Testis (tissue), 3 donors: Measurements from ENCODE around the gene FAM163B. TPM values are rescaled to one million over a fixed set of nuclear protein-coding genes. Genes with fewer than 3 reads are reported as not detected.

Source experiments
- DNase-seq: peaks from one replicate; pipeline ENCODE4 v3.0.0-alpha.2; 2019
- H3K27ac ChIP-seq, 2 donors: fragments of 200-600 bp; sonication (generic); one replicate each; pipeline ENCODE4 v1.5.1; 2019
- H3K27me3 ChIP-seq: fragments of 200-600 bp; sonication (generic); one replicate; pipeline ENCODE4 v1.5.1; 2019
- H3K36me3 ChIP-seq: fragments of 200-600 bp; sonication (generic); one replicate; pipeline ENCODE4 v1.5.1; 2017; ENCODE audit warnings: low read depth; ENCODE audit errors: missing control alignments
- H3K4me1 ChIP-seq: fragments of 200-600 bp; sonication (generic); one replicate; pipeline ENCODE4 v1.5.1; 2019
- H3K4me3 ChIP-seq, 2 donors: fragments of 200-600 bp; sonication (generic); one replicate each; pipeline ENCODE4 v1.5.1; 2017 to 2019
- H3K9me3 ChIP-seq: fragments of 200-600 bp; sonication (generic); one replicate; pipeline ENCODE4 v1.5.1; 2017
- POLR2A ChIP-seq: fragments of 450-650 bp; IDR thresholded peaks from one replicate; pipeline ENCODE4 v1.6.1; 2017; ENCODE audit warnings: antibody characterized with exemption, mild to moderate bottlenecking, moderate library complexity
- WGBS, 2 donors: methylation state at CpG; one replicate each; pipeline ENCODE4 v1.1.5; 2018; 5-methylcytosine and 5-hydroxymethylcytosine counted together
- intact Hi-C: fragments of 100-400 bp; cut with DNase I; formaldehyde crosslinking; loops from one replicate; pipeline ENCODE4 v1.15.1; 2023; ENCODE audit warnings: low total_unique reads
- polyA plus RNA-seq: library from polyadenylated mRNA; stranded (reverse); fragments of 350-450 nt; fragmentation: Illumina TruSeq; extraction: RNeasy Lipid Tissue Mini Kit (QIAGEN cat#74804); gene quantifications from one replicate; pipeline ENCODE4 v1.2.3, GENCODE V29; 2014; ENCODE audit warnings: low read depth, low replicate concordance; ENCODE audit not compliant: insufficient read depth
- total RNA-seq, 2 donors: library from RNA; depleted of rRNA; stranded (reverse); fragments of >200 nt; gene quantifications; one replicate each; pipeline ENCODE4 v1.2.3, GENCODE V29; 2016
- TF ChIP-seq, protein P1 (sequence below), 3 experiments: fragments of 450-650 bp in 2 of 3; fragments of 200-600 bp in 1 of 3; sonication (generic) in 1 of 3; IDR thresholded peaks; one replicate each; pipeline ENCODE4 v1.5.1; 2016 to 2019; ENCODE audit warnings: antibody characterized with exemption in 3 of 3, mild to moderate bottlenecking in 2 of 3, moderate library complexity in 1 of 3

The FAM163B gene
- total and polyA plus RNA-seq, 3 donors from 2014 or later: 2.2 to 3.8 (median 2.8) TPM

- Histone ChIP-seq H3K4me3 (no peak overlapping the region), H3K9me3 (no peaks in the 10 kb centered on the region), H3K4me1 (no peaks in the 10 kb centered on the region), H3K27ac (no peak overlapping the region), H3K27me3 (no peaks in the 10 kb centered on the region), H3K36me3 (no peaks in the 10 kb centered on the region)
- intact Hi-C loops: no loop called here
- no peak for DNase-seq
- whole genome bisulfite sequencing, 2 donors: 68 to 74% methylated on average over 13 of the region's 13 CpGs
- TF ChIP-seq POLR2A: no peak
- TF ChIP-seq, protein P1, sequence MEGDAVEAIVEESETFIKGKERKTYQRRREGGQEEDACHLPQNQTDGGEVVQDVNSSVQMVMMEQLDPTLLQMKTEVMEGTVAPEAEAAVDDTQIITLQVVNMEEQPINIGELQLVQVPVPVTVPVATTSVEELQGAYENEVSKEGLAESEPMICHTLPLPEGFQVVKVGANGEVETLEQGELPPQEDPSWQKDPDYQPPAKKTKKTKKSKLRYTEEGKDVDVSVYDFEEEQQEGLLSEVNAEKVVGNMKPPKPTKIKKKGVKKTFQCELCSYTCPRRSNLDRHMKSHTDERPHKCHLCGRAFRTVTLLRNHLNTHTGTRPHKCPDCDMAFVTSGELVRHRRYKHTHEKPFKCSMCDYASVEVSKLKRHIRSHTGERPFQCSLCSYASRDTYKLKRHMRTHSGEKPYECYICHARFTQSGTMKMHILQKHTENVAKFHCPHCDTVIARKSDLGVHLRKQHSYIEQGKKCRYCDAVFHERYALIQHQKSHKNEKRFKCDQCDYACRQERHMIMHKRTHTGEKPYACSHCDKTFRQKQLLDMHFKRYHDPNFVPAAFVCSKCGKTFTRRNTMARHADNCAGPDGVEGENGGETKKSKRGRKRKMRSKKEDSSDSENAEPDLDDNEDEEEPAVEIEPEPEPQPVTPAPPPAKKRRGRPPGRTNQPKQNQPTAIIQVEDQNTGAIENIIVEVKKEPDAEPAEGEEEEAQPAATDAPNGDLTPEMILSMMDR (IDR thresholded peaks at IDR 0.05): no peak
These were observed 6.5 kb upstream of the FAM163B start for GRCh38 chr9:133615606-133616188.

DNA sequence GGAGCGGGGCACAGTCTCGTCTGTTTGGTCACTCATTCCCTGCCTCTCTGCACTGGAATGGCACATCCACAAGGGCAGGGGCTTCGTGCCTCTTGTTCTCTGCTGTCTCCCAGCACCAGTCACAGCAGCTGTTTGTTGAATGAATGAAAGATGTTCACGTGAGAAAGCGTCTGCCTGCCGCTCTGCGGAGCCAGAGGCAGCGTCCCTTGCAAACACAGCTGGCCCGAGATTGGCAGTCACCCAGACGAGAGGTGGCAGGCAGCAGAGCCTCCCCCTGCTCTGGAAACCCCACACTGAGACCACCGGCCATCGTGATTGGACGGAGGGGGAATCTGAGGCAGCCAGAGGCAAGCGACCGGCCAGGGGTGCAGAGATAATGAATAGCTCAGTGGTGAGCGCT, 6.0 kb upstream of the FAM163B start:
- intact Hi-C loops: no loop called here
- Histone ChIP-seq H3K9me3 (no peaks in the 10 kb centered on the region), H3K36me3 (no peaks in the 10 kb centered on the region), H3K4me3 (no peak overlapping the region), H3K27ac (no peak overlapping the region), H3K4me1 (no peaks in the 10 kb centered on the region), H3K27me3 (no peaks in the 10 kb centered on the region)
- no peak for DNase-seq
- 31 to 51% methylated on average over 5 to 16 of the region's 16 CpGs for WGBS, 2 donors
- no peak for TF ChIP-seq POLR2A
- TF ChIP-seq, protein P1 (IDR thresholded peaks at IDR 0.05): no peak

DNA sequence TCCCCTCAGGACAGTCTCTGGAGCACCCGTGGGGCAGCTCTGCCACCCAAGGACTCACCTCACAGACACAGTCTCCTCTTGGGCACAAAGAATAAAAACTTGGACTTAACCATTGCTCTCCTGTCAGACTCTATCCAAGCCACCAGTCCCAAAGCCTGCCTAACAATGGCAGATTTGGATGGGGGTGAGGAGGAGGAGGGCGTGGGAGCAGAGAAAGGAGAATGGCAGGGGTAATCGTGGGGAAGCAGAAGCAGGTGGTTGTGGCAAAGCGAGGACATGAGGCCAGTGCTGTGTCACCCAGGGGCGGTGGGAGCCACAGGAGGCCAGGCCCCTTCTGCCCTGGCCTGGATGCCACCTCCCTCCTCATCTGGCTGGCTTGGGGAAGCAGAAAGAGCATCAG, 5.5 kb upstream of the FAM163B start:
- Histone ChIP-seq H3K36me3 (no peaks in the 10 kb centered on the region), H3K27ac (no peak overlapping the region), H3K4me3 (no peak overlapping the region), H3K4me1 (no peaks in the 10 kb centered on the region), H3K9me3 (no peaks in the 10 kb centered on the region), H3K27me3 (no peaks in the 10 kb centered on the region)
- no peak for DNase-seq
- 80 to 81% methylated on average over 5 of the region's 5 CpGs for WGBS, 2 donors
- TF ChIP-seq, protein P1 (IDR thresholded peaks at IDR 0.05): no peak
- no peak for TF ChIP-seq POLR2A
- intact Hi-C loops: no loop called here

GRCh38 chr9:133614056-133614455, 4.9 kb upstream of the FAM163B start:
- WGBS, 2 donors: 80 to 83% methylated on average over 10 of the region's 10 CpGs
- Histone ChIP-seq H3K36me3 (no peaks in the 10 kb centered on the region), H3K27ac (no peak overlapping the region), H3K4me3 (no peak overlapping the region), H3K9me3 (no peaks in the 10 kb centered on the region), H3K27me3 (no peaks in the 10 kb centered on the region), H3K4me1 (peaks cover 2% of the 10 kb centered on the region)
- no peak for TF ChIP-seq POLR2A
- TF ChIP-seq, protein P1 (IDR thresholded peaks at IDR 0.05): no peak
- DNase-seq: no peak
- intact Hi-C loops: no loop called here

DNA sequence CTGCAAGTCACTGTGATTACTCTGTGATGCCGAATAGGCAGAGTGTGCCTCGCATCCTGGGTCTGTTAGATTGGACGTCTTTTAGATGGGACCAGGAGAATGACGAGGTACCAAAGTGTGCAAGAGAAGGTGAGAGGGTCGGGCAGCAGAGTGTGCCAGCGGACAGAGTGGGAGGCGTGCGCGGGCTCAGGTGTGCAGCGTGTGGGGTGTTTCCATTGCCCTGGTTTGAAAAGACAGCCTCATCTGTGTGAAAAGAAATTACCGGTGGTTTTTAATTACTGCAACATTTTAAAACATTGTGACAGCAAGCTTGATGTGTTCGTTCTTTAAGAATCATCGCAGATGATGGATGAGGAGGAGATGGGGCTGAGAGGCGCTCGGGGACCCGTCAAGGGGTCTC, 4.2 kb upstream of the FAM163B start:
- H3K27ac ChIP-seq: no peak overlapping the region
- WGBS, 2 donors: 83 to 85% methylated on average over 16 of the region's 16 CpGs
- H3K9me3 ChIP-seq: no peaks in the 10 kb centered on the region
- H3K36me3 ChIP-seq: no peaks in the 10 kb centered on the region
- DNase-seq: no peak
- intact Hi-C loops: no loop called here
- H3K27me3 ChIP-seq: no peaks in the 10 kb centered on the region
- no peak overlapping the region for H3K4me3 ChIP-seq
- no peak for TF ChIP-seq POLR2A
- TF ChIP-seq, protein P1 (IDR thresholded peaks at IDR 0.05): no peak
- peaks cover 2% of the 10 kb centered on the region for H3K4me1 ChIP-seq
